ENCODE results near the gene GLIPR2. TPM values are rescaled to one million over a fixed set of nuclear protein-coding genes. Genes with fewer than 3 reads are reported as not detected.

The GLIPR2 gene
- polyA plus RNA-seq, 1 donor from 2014 or later, result 8.0 TPM

GRCh38 chr9:36126016-36126730 lies 10.4 kb upstream of the GLIPR2 start:
- H3F3A ChIP-seq (ENCODE audit: insufficient read depth, low read length, poor library complexity, severe bottlenecking), result no peaks in the 10 kb centered on the region
- H3K9me3 ChIP-seq (ENCODE audit: low read length), result no peaks in the 10 kb centered on the region
- H3K79me2 ChIP-seq (replicated peaks; ENCODE audit: insufficient read depth, low read length), result no peaks in the 10 kb centered on the region
- no peak overlapping the region for H3K9ac ChIP-seq (ENCODE audit: low read length)
- no peaks in the 10 kb centered on the region for H3K27me3 ChIP-seq (ENCODE audit: insufficient read depth, low read depth, low read length)
- H3K27ac ChIP-seq (ENCODE audit: low read length), result no peak overlapping the region
- no peak overlapping the region for H3K4me3 ChIP-seq (ENCODE audit: low read length)
- no peaks in the 10 kb centered on the region for H3K9me2 ChIP-seq (ENCODE audit: insufficient read depth, low read length)
- H3K36me3 ChIP-seq (ENCODE audit: insufficient read depth, low read length), result peaks cover 7% of the 10 kb centered on the region
- H4K20me1 ChIP-seq (ENCODE audit: insufficient read depth), result no peaks in the 10 kb centered on the region
- H2AFZ ChIP-seq (ENCODE audit: low read depth, low read length), result no peak overlapping the region
- no peak overlapping the region for H3K4me2 ChIP-seq (ENCODE audit: low read length)
- TF ChIP-seq EP300 (conservative IDR thresholded peaks at IDR 0.05; ENCODE audit: poor library complexity, severe bottlenecking) (no peak), RAD21 (conservative IDR thresholded peaks at IDR 0.05) (no peak), REST (IDR thresholded peaks at IDR 0.05; ENCODE audit: borderline replicate concordance) (no peak), MXI1 (conservative IDR thresholded peaks at IDR 0.05; ENCODE audit: poor library complexity, severe bottlenecking) (no peak), TAF1 (IDR thresholded peaks at IDR 0.05; ENCODE audit: low read depth) (no peak), CTCF (IDR thresholded peaks at IDR 0.05; ENCODE audit: poor library complexity, severe bottlenecking) (no peak), SMC3 (conservative IDR thresholded peaks at IDR 0.05; ENCODE audit: poor library complexity) (no peak), POLR2AphosphoS5 (IDR thresholded peaks at IDR 0.05) (no peak), EZH2 (IDR thresholded peaks at IDR 0.05; ENCODE audit: borderline replicate concordance, insufficient read depth, low read length, poor library complexity, severe bottlenecking) (no peak)

GRCh38 chr9:36127652-36128244 lies 8.8 kb upstream of the GLIPR2 start:
- Histone ChIP-seq H3K27ac (ENCODE audit: low read length) (no peak overlapping the region), H3K79me2 (replicated peaks; ENCODE audit: insufficient read depth, low read length) (no peaks in the 10 kb centered on the region)

More at GRCh38 chr9:36127652-36128244, 8.8 kb upstream of the GLIPR2 start:
- no peak overlapping the region for H2AFZ ChIP-seq (ENCODE audit: low read depth, low read length)
- no peaks in the 10 kb centered on the region for H3K9me2 ChIP-seq (ENCODE audit: insufficient read depth, low read length)
- H3K9ac ChIP-seq (ENCODE audit: low read length), result no peak overlapping the region
- no peak overlapping the region for H3K4me2 ChIP-seq (ENCODE audit: low read length)
- no peak for TF ChIP-seq MXI1 (conservative IDR thresholded peaks at IDR 0.05; ENCODE audit: poor library complexity, severe bottlenecking)
- TF ChIP-seq POLR2AphosphoS5 (IDR thresholded peaks at IDR 0.05), result no peak
- TF ChIP-seq SMC3 (conservative IDR thresholded peaks at IDR 0.05; ENCODE audit: poor library complexity), result no peak
- no peak for TF ChIP-seq REST (IDR thresholded peaks at IDR 0.05; ENCODE audit: borderline replicate concordance)
- TF ChIP-seq TAF1 (IDR thresholded peaks at IDR 0.05; ENCODE audit: low read depth), result no peak
- H4K20me1 ChIP-seq (ENCODE audit: insufficient read depth), result no peaks in the 10 kb centered on the region
- no peaks in the 10 kb centered on the region for H3F3A ChIP-seq (ENCODE audit: insufficient read depth, low read length, poor library complexity, severe bottlenecking)
- no peak overlapping the region for H3K4me3 ChIP-seq (ENCODE audit: low read length)
- H3K27me3 ChIP-seq (ENCODE audit: insufficient read depth, low read depth, low read length), result no peaks in the 10 kb centered on the region
- no peaks in the 10 kb centered on the region for H3K9me3 ChIP-seq (ENCODE audit: low read length)
- no peaks in the 10 kb centered on the region for H3K36me3 ChIP-seq (ENCODE audit: insufficient read depth, low read length)

Data from neural cell (in vitro differentiated cells).